ENCODE data around the gene TSEN54.

The TSEN54 gene

DNA sequence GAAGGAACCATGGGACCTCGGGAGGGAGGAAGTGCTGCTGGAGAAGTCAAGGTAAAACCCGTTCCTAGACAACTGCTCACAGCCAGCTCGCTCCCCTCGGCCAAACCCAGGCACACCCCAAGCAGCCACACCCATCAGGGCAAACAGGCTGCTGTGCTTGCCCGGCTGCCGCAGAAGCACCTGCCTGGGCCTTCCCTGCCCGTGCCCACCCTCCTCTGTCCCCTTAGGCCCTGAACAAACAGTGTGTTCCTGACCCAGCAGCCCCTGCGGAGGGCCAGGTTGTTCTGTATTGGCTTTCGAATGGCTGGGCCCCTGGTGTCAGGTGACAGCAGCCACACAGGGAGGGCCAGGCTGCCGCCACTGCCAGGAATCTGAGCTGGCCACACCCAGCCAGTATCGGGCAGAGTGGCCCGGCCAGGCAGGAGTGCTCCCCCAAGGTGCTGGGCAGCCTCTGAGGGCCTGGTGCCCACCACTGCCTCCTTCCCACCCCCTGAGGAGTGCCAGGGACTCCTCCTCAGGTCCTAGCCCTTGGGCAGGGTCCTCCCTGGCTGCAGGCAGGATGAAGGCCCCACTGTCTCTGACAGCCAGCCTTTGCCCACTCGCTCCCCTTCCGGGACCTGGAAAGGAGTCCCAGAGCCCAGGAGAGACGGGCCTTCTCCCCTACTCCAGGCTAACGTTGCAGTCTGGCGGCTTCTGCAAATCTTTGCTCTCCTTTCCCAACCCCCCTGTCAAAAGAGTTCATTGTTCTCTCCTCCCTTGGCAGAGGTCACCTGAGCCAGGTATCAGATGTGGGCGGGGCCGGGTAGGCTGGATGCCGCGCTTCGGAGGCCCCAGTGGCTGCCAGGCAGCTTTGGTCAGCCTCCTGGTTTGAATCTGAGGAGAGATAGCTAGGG is 33.2 kb downstream of the TSEN54 start:
- FAIRE-seq: no peak

DNA sequence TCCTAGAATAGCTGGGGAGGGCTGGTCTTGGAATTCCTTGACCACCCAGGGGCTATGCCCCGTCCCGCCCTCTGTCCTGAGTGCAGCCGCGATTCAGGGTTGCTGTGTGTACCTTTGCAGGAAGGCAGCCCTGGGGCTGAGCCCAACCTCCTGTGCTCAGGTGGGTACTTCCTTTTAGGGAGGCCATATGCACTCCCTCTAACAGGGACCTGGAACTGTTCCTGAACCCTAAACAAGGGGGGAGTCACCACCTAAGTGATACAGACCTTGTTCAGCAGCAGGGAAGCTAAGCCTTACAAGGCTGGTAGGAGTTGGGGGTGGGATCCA is 33.8 kb downstream of the TSEN54 start:
- FAIRE-seq: no peak

DNA sequence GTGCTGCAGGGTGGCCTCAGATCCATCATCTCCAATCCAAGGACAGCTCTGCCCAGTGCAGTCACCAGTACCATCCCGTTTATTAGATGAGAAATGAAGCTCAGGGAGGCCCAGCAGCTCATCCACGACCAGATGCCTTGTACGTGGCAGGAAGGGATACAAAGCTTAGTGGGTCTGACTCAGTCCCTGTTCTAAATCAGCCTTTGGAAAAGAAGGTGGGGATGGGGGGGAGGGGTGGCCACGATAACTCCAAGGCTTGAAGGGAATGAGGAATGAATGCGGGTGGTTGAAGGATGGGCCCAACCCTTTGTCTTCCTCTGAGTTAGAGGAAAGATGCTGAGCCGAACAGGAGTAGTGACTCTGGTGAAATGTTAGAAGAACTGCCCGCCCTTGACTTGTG is 34.9 kb downstream of the TSEN54 start:
- no peak for FAIRE-seq

DNA sequence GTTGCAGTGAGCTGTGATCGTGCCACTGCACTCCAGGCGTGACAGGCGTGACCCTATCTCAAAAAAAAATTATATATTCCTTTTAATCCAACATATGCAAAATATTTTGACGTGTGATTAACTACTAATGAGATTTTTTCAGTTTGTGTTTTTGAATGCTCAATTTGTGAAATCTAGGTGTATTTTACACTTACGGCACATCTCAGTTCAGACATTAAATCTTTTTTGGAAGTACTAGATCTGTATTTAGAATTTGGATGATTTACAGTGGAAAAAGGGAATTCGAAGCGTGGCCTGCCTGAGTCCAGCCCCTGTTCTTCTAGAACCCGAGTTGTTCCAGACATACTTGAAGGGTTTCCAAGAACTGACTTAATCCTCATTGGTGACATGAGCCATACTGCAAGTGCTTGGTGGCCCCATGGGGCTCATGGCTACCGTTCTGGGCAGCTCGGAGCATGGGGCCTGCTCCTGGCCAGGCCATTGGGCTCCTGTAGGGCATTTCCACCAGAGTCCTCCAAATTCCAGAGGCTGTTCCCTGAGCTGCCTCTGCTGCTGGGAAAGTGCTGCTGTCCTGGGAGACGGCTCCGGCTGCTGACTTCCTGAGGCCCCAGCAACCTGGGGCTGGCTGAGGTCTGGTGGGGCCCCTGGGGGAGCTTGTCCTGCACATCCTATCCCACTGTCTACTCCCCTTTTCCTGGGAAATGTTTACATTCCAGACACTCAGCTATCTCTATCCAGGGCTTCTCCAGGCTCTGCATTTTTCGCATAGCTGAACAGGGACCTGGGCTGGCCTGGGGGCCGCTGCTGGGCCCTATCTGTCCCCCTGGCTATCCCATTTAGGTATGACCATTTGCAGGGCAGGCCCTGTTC is 36.3 kb downstream of the TSEN54 start:
- no peak for FAIRE-seq

DNA sequence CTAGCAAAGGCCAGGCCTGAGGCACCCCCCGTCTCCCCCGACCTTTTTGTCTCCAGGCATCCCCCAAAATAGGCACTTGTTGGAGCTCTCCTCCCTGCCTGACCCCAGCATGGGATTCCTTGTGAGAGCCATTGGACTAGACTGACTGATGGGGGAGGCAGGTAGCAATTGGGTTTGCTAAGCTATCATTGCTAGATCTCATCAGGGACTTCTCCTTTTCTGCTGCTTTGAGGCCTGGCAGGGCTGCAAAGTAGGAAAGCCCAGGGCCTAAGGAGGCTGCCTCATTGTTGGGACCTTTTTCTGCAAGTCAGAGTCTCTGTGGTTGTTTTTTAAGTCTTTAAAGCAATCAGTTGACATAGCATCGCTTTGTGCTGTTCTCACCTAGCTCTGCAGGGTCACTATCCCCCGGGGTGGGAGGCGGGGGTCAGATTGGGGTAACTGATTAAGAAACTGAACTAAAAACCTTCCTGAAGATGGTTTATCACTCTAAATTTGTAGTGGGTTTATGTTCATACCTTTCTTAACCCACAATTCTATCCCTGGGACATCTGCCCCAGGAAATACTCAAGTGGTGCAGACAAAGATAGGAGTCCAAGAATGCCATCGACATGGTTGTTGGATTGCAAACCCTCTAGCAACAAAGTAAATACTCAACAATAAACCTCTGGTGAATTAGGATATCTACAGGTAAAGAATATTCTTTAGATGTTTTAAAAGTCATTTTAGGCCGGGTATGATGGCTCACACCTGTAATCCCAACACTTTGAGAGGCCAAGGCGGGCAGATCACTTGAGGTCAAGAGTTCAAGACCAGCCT is 37.2 kb downstream of the TSEN54 start:
- FAIRE-seq: no peak

DNA sequence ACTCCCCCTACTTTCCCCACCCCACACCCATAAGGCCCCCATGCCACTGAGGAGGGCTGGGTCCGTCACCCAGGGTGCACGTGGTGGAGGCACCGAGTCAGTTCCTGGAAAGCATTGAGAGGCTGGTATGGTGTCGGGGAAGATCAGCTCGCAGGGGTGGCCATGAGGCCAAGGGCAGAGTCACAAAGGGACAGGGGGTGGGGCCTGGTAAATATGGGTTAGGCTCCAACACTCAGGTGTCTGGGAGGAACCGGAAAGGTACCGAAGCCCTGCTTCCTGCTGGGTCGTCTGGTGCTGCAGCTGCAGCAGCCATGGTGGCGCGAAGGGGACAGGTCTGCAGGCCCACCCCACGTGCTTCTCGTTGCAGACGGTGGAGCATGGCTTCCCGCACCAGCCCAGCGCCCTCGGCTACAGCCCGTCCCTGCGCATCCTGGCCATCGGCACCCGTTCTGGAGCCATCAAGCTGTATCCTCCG is 39.4 kb downstream of the TSEN54 start:
- no peak for FAIRE-seq

DNA sequence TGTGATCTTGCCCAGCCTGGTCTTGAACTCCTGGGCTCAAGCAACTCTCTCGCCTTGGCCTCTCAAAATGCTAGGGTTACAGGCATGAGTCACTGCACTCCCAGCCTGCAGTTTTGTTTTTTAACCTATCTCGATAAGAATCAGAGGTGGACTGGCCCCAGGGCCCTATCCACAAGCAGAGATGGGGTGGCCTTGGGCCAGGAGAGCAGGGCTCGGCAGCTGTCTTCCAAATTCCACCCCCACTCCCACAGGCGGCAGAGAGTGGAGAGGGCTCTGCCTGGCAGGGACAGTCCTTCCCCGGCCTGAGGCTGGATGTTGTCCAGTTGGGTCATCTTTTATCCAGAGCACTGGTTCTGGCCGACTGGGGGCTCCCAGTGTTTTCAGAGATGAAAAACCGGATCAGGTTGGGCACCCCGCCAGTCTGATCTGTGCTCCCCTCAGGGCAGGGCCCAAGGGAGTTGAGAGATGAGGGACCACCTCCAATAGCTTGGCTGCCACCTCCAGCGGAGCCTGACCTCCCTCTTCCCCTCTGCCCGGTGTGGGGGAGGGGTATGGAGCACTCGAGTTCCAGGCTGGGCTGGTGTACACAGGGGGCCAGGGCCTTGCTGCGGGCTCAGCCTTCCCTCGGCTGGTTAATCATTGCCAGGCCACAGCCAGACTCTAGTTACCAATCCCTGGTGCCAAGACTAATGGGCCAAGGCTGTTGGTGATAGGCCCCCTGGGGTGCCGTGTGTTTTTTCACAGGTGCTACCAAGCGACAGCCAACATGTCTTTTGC is 40.9 kb downstream of the TSEN54 start:
- no peak for FAIRE-seq

DNA sequence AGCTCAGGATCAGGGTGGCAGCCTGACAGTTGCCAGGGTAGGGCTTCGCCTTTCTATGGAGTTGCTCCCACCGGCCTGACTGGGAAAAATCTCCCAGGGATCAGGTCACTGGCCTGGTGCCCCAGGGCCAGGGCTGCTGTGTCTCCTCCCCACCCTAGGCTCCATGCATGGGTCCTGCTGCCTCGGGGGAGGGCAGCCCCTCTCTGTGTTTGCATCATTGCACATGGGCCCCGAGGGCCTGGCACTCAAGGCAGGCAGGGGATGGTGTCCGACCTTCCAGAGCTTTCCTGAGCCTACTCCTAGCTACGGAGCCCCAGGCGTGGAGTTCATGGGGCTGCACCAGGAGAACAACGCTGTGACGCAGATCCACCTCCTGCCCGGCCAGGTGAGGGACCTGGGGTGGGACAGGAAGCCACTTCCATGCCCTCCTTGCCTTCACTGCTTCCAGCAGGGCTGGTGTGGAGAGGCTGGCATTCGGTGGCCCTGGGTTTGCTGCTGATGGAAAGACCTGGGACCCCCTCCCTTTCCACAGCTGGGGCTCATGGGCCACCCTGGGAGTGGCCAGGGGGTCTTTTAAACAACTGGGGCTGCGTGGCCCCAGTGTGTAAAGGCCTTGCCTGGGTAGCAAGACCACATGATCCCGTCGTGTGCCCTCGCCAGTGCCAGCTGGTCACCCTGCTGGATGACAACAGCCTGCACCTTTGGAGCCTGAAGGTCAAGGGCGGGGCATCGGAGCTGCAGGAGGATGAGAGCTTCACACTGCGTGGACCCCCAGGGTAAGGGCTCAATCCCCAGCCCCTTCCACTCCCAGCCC is 41.7 kb downstream of the TSEN54 start:
- FAIRE-seq: no peak

DNA sequence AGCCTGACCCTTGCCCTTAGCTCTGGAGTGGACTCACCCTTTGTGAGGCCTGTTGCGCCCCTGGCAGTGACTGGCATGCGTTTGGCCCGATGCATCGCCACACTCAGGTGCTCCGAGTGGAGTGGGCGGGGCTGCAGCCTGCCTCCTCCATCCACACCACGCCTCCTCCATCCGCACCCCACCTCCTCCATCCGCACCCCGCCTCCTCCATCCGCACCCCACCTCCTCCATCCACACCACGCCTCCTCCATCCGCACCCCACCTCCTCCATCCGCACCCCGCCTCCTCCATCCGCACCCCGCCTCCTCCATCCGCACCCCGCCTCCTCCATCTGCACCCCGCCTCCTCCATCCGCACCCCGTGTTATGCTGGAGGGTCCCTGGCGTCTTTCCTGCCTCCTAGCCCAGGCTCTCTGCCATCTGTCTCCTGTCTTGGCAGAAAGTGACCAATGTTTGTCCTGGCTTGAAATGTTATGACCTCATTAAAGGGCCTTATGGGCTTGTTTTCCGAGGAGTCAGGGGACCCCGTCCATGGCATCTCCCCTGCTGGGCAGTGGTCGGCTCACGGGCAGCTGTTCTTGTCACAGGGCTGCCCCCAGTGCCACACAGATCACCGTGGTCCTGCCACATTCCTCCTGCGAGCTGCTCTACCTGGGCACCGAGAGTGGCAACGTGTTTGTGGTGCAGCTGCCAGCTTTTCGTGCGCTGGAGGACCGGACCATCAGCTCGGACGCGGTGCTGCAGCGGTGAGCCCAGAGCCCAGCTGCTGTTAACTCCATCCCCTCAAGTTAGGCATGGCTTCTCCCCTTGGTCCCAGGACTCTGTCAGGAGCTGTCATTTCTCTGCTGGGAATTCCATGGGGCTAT is 42.6 kb downstream of the TSEN54 start:
- FAIRE-seq: no peak

DNA sequence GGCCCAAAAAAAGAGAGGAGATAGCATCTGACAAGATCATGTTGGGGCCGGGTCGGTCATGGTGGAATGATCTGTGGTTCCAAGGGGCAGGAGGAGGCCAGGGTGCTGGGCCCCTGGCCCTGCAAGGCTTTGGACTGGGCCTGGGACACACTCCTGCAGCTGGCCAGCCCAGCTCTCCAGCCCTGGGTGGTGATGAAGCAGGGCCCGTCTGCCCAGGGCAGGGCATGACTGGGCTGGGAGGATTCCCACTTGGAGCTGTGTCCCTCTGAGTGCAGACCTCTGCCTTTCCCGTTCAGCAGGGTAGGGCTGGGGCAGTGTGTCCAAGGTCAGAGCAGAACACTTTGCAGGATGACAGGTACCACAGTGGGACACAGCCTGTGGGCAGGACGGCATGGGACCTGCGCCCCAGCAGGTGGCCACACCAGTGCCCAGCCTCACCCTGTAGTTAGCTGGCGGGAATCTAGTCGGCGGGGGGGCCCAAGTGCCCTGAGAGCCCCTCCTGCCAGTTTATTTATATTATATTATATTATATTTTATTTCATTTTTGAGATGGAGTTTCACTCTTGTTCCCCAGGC is 43.7 kb downstream of the TSEN54 start:
- FAIRE-seq: no peak

DNA sequence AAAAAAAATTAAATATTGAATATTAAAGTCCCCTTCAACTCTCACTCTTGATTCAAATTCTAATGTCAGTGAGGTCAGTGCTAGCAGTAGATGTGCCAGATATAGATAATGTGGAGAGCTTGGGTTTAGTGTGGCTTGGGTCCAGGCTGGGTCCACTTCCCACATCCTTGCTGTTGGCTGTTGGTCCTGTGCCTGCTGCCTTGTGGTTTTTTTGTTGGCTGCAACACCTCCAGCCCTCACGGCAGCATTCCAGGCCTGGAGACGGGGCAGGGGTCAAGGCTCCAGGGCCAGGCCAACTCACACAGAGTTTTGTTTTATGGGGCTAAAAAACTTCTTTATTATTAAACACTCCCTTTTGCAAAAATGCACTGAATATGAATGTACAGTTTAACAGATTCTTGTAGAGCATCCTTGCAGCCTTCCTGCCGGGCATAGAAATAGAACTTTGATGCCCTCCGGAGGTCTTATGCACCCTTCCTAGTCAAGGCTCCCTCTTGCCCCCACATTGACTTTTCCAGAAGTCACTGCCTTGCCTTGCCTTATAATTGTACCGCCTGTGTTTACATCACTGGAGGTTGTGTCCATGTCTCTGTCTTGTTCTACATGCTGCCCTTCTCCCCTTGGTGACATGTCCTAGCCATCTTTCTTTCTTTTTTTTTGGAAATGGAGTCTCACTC is 45.7 kb downstream of the TSEN54 start:
- FAIRE-seq: no peak

DNA sequence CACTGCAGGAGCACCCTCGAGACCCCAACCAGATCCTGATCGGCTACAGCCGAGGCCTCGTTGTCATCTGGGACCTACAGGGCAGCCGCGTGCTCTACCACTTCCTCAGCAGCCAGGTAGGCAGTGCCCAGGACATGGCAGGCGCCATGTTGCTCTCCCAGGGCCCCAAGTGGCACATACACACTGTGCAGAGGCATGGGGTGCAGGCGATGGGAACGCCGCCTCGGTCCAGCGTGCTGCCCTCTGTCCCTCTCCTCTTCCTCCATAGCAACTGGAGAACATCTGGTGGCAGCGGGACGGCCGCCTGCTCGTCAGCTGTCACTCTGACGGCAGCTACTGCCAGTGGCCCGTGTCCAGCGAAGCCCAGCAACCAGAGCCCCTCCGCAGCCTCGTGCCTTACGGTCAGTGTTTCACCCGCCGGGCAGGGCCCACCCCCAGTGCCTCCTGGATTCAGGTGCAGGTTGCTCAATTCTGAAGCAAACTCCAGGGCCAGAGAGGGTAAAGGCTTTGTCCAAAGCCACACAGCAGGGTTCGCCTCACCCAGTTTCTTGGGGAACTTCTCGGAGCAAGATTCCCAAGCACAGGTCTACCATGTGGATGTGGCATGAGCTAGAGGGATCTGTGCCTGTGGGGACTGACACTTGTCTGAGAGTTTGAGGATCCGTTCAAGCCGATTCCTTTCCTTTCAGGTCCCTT is 46.9 kb downstream of the TSEN54 start:
- no peak for FAIRE-seq

DNA sequence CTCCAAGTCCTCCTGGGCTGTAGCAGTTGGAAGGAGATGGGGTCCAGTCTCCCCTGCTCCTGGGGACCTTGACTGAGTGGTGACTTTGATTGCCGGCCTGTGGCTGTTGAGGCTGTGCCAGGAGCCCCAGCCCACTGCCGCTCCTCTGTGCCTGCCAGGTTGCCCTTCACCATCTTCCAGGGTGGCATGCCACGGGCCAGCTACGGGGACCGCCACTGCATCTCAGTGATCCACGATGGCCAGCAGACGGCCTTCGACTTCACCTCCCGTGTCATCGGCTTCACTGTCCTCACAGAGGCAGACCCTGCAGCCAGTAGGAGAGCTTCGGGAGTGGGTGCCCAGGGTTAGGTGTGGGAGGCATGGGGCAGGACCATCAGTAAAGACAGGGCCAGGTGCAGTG is 47.9 kb downstream of the TSEN54 start:
- FAIRE-seq: no peak

DNA sequence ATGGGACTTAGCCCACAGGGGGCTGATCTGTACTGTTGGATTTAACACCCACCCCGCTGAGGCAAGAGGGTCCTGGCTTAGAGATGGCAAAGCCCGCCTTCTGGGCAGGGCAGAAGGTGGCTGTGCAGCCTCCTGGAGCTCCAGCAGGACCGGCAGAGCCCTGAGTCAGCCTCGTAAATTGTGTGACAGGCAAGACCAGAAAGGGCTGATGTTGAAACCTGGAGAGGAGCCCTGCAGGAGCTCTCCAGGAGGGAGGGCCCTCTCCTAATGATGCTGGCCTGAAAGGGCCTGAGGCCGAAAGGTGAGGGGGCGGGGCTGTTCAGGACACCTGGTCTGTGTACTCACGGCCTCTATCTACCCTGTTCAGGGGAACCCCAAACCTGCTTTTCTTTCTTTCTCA is 48.7 kb downstream of the TSEN54 start:
- no peak for FAIRE-seq

DNA sequence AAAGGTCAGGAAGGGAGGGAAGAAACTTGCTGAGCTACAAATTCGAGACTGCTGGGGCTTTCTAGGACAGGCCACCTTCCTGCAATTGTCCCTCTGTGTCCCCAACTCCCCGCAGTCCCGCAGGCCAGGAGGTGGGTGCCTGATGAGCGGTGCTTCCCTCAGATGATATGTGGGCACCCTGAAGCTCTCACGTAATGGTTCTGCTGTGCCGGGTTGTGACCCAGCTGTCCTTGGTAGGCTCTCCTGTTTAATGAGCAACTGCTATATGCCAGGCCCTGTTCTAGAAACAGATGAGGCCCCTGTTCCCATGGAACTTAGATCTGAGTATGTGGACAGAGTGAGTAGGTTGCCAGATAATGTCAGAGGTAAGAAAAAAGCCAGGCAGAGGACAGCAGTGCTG is 49.3 kb downstream of the TSEN54 start:
- FAIRE-seq: no peak

DNA sequence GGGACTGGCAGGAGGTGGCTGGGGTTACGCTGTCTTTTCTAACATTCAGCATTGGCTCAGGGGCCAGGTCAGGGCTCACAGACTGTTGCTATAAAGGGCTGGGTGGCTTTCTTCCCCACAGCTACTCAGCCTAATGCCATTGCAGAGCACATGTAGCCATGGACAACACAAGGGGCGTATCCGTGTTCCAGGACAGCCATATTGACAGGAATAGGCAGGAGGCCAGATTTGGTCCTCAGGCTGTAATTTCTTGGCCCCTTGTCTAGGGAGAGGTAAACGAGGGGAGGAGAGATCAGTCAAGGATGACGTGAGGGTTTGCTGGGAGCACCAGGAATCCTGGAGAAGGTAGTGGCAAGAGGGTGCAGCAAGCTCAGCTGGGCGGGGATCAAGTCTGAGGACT is 50.1 kb downstream of the TSEN54 start:
- no peak for FAIRE-seq

DNA sequence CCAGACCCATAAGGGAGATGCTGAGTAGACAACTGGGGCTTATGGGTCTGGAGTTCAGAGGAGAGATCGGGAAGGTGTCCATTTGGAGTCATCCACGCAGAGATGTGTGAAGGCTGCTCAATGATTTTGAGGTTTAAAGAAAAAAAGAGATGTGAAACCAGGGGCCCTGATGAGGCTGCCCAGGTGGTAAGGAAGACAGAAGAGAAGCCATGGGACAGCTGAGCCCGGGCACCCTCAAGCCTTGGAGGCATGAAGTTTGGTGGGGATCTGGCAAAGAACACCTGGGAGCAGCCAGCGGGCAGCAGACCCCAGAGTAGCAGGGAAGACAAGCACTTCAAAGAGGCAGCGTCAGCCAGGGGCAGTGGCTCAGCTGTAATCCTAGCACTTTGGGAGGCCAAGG is 50.5 kb downstream of the TSEN54 start:
- no peak for FAIRE-seq

DNA sequence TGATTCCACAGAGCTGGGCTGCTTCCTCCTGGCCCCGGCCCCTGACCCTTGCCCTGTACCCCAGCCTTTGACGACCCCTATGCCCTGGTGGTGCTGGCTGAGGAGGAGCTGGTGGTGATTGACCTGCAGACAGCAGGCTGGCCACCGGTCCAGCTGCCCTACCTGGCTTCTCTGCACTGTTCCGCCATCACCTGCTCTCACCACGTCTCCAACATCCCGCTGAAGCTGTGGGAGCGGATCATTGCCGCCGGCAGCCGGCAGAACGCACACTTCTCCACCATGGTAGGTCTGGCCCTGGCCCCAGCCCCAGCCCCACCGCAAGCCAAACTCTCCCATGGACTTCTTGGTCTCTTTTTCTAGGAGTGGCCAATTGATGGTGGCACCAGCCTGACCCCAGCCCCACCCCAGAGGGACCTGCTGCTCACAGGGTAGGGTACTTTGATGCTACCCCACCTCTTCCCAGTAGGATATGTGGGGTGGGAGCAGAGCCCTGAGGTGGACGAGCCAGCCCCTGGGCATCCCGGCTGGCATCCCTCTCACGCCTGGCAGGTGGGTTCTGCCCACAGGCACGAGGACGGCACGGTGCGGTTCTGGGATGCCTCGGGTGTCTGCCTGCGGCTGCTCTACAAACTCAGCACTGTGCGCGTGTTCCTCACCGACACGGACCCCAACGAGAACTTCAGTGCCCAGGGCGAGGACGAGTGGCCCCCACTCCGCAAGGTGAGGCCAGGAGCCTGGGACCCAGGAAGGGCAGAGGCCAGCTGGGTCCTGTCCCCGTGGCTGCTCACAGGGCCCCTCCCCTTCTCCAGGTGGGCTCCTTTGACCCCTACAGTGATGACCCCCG is 52.3 kb downstream of the TSEN54 start:
- FAIRE-seq: no peak

All from A204.1 (cell line).